Stimulated activated CD4-positive, alpha-beta T cell treated with anti-CD3 and anti-CD28 coated beads, Interleukin-15, amount 100 ng/mL, for 48 hours (primary cell): Measurements from ENCODE around the gene DCHS1.
A peak's percentile ranks its signal among the peaks of the same experiment; 100 is the strongest.

Experiments used
- DNase-seq, 2 donors: peaks; one replicate each; pipeline ENCODE4 v3.0.0-alpha.2; 2020; ENCODE audit warnings: low read depth in 2 of 2

DCHS1 gene

GRCh38 chr11:6628526-6628925, 27.1 kb downstream of the DCHS1 start:
- no peak for DNase-seq

GRCh38 chr11:6627762-6628241, 27.8 kb downstream of the DCHS1 start:
- DNase-seq, result no peak

GRCh38 chr11:6626971-6627761, 28.4 kb downstream of the DCHS1 start:
- DNase-seq, result no peak

- no peak for DNase-seq
These were observed 29.7 kb downstream of the DCHS1 start for GRCh38 chr11:6625832-6626420.

- no peak for DNase-seq
These were observed 30.3 kb downstream of the DCHS1 start for GRCh38 chr11:6625156-6625831.

- no peak for DNase-seq
These were observed 31.9 kb downstream of the DCHS1 start for GRCh38 chr11:6623391-6624363.

GRCh38 chr11:6622261-6623171, 33.1 kb downstream of the DCHS1 start:
- DNase-seq, result no peak

GRCh38 chr11:6621711-6622211, 33.8 kb downstream of the DCHS1 start:
- DNase-seq, result no peak

GRCh38 chr11:6620636-6621035, 35.0 kb downstream of the DCHS1 start:
- DNase-seq, result no peak

- DNase-seq, result peak; percentile 71 to 85
These were observed 36.4 kb downstream of the DCHS1 start, which contains the start of gene TPP1 for GRCh38 chr11:6619004-6619745. Gene TPP1 (minus strand): TSS chr11:6619422. CDS start chr11:6619400, 22 bp downstream.

- DNase-seq, result peak; percentile 36 to 51
These were observed 37.2 kb downstream of the DCHS1 start for GRCh38 chr11:6618117-6619003.

- no peak for DNase-seq
These were observed 38.3 kb downstream of the DCHS1 start for GRCh38 chr11:6617315-6617781.

- no peak for DNase-seq
These were observed 38.9 kb downstream of the DCHS1 start for GRCh38 chr11:6616596-6617250.

GRCh38 chr11:6615882-6616585, 39.6 kb downstream of the DCHS1 start:
- no peak for DNase-seq

GRCh38 chr11:6615046-6615445, 40.6 kb downstream of the DCHS1 start:
- DNase-seq, result no peak

- DNase-seq, result no peak
These were observed 41.2 kb downstream of the DCHS1 start for GRCh38 chr11:6614446-6614845.

- no peak for DNase-seq
These were observed 42.1 kb downstream of the DCHS1 start for GRCh38 chr11:6613496-6613895.
